Spleen (tissue), 7 donors: ENCODE measurements around the gene NCAPD3.

Experiments
- POLR2A ChIP-seq, 3 donors: fragments of 450-650 bp; IDR thresholded peaks; one replicate each; pipeline ENCODE4 v1.5.1; 2017; ENCODE audit warnings: antibody characterized with exemption in 3 of 3, mild to moderate bottlenecking in 1 of 3
- TF ChIP-seq, protein P1 (sequence below), 11 experiments: fragments of 200-600 bp in 7 of 11; fragments of 450-650 bp in 4 of 11; sonication (generic) in 4 of 11; IDR thresholded peaks in 8 of 11; conservative IDR thresholded peaks in 3 of 11; 1 replicate in 7 of 11; 2 replicates in 4 of 11; pipeline versions ENCODE4 v1.4.0 to v1.8.0; 2016 to 2021; ENCODE audit warnings: antibody characterized with exemption in 11 of 11, inconsistent platforms in 4 of 11, mild to moderate bottlenecking in 1 of 11
- donor health status: DM: no; HTN: no; CAD: no; lungs with moderate emphysema.
- donor health status: DM: no; HTN: no; CAD: no.
- donor health status: DM: no; HTN: no; CAD: no.

DNA sequence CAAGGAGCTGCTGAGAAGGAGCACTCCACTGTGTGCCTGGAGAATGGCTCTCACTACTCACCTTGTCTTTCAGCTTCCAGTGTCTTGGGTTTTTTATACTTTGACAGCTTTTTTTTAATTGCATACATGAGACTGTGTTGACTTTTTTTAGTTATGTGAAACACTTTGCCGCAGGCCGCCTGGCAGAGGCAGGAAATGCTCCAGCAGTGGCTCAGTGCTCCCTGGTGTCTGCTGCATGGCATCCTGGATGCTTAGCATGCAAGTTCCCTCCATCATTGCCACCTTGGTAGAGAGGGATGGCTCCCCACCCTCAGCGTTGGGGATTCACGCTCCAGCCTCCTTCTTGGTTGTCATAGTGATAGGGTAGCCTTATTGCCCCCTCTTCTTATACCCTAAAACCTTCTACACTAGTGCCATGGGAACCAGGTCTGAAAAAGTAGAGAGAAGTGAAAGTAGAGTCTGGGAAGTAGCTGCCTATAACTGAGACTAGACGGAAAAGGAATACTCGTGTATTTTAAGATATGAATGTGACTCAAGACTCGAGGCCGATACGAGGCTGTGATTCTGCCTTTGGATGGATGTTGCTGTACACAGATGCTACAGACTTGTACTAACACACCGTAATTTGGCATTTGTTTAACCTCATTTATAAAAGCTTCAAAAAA lies 72.6 kb downstream of the NCAPD3 start:
- TF ChIP-seq, protein P1, sequence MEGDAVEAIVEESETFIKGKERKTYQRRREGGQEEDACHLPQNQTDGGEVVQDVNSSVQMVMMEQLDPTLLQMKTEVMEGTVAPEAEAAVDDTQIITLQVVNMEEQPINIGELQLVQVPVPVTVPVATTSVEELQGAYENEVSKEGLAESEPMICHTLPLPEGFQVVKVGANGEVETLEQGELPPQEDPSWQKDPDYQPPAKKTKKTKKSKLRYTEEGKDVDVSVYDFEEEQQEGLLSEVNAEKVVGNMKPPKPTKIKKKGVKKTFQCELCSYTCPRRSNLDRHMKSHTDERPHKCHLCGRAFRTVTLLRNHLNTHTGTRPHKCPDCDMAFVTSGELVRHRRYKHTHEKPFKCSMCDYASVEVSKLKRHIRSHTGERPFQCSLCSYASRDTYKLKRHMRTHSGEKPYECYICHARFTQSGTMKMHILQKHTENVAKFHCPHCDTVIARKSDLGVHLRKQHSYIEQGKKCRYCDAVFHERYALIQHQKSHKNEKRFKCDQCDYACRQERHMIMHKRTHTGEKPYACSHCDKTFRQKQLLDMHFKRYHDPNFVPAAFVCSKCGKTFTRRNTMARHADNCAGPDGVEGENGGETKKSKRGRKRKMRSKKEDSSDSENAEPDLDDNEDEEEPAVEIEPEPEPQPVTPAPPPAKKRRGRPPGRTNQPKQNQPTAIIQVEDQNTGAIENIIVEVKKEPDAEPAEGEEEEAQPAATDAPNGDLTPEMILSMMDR (IDR thresholded peaks at IDR 0.05 in 8 of 11, conservative IDR thresholded peaks at IDR 0.05 in 3 of 11): no peak
- TF ChIP-seq POLR2A (IDR thresholded peaks at IDR 0.05): no peak
